Ovary (tissue), 3 donors: Measurements from ENCODE around the gene HCFC1R1.
A peak's percentile ranks its signal among the peaks of the same experiment; 100 is the strongest.

Source experiments
- POLR2A ChIP-seq: fragments of 450-650 bp; IDR thresholded peaks from one replicate; pipeline ENCODE4 v1.6.1; 2017; ENCODE audit warnings: antibody characterized with exemption, mild to moderate bottlenecking, moderate library complexity
- TF ChIP-seq, protein P1 (sequence below), 3 donors: fragments of 450-650 bp in 2 of 3; fragments of 200-600 bp in 1 of 3; IDR thresholded peaks; one replicate each; pipeline versions ENCODE4 v1.5.1 to v1.8.0; 2016 to 2022; ENCODE audit warnings: antibody characterized with exemption in 3 of 3, mild to moderate bottlenecking in 1 of 3
- donor health status: DM: no; HTN: no; CAD: no.

GRCh38 chr16:2980227-2981176, 43.2 kb downstream of the HCFC1R1 start, which contains the start of gene PKMYT1:
- peak; percentile 91 for TF ChIP-seq POLR2A
- TF ChIP-seq, protein P1, sequence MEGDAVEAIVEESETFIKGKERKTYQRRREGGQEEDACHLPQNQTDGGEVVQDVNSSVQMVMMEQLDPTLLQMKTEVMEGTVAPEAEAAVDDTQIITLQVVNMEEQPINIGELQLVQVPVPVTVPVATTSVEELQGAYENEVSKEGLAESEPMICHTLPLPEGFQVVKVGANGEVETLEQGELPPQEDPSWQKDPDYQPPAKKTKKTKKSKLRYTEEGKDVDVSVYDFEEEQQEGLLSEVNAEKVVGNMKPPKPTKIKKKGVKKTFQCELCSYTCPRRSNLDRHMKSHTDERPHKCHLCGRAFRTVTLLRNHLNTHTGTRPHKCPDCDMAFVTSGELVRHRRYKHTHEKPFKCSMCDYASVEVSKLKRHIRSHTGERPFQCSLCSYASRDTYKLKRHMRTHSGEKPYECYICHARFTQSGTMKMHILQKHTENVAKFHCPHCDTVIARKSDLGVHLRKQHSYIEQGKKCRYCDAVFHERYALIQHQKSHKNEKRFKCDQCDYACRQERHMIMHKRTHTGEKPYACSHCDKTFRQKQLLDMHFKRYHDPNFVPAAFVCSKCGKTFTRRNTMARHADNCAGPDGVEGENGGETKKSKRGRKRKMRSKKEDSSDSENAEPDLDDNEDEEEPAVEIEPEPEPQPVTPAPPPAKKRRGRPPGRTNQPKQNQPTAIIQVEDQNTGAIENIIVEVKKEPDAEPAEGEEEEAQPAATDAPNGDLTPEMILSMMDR (IDR thresholded peaks at IDR 0.05) = no peak
